Uterus (tissue), 4 donors: Measurements from ENCODE around the gene NTF3. TPM values are rescaled to one million over a fixed set of nuclear protein-coding genes. Genes with fewer than 3 reads are reported as not detected.

Experiments used
- DNase-seq, 2 donors: peaks; one replicate each; pipeline ENCODE4 v3.0.0-alpha.2; 2019 to 2020
- H3K27ac ChIP-seq, 2 donors: fragments of 200-600 bp; sonication (generic); 1 replicate in 1 of 2; 2 replicates in 1 of 2; pipeline ENCODE4 v1.5.1; 2016 to 2018
- H3K27me3 ChIP-seq, 2 donors: fragments of 200-600 bp; sonication (generic); one replicate each; pipeline ENCODE4 v1.5.1; 2018 to 2019; ENCODE audit warnings: control low read depth in 1 of 2
- H3K36me3 ChIP-seq, 2 donors: fragments of 200-600 bp; sonication (generic); one replicate each; pipeline ENCODE4 v1.5.1; 2019; ENCODE audit warnings: control low read depth in 1 of 2
- H3K4me1 ChIP-seq, 2 donors: fragments of 200-600 bp; sonication (generic); one replicate each; pipeline ENCODE4 v1.5.1; 2018 to 2019; ENCODE audit warnings: control low read depth in 1 of 2
- H3K4me3 ChIP-seq, 2 donors: fragments of 200-600 bp; sonication (generic); 1 replicate in 1 of 2; 2 replicates in 1 of 2; pipeline ENCODE4 v1.5.1; 2018 to 2019; ENCODE audit warnings: mild to moderate bottlenecking in 1 of 2
- H3K9me3 ChIP-seq, 2 donors: fragments of 200-600 bp; sonication (generic); one replicate each; pipeline ENCODE4 v1.5.1; 2019; ENCODE audit warnings: control low read depth in 1 of 2
- POLR2A ChIP-seq, 2 donors: fragments of 450-650 bp; IDR thresholded peaks; one replicate each; pipeline ENCODE4 v1.6.1; 2016; ENCODE audit warnings: antibody characterized with exemption in 2 of 2, mild to moderate bottlenecking in 1 of 2, moderate library complexity in 1 of 2
- intact Hi-C: fragments of 100-400 bp; cut with DNase I; formaldehyde crosslinking; loops from one replicate; pipeline ENCODE4 v1.15.1; 2023; ENCODE audit warnings: low total_unique reads
- total RNA-seq, 4 donors: library from RNA; depleted of rRNA in 3 of 4; stranded (reverse); fragments of >200 nt in 3 of 4; gene quantifications; one replicate each; pipeline versions ENCODE4 v1.1.0 to v1.2.4, GENCODE V29; 2014 to 2023
- TF ChIP-seq, protein P1 (sequence below), 4 experiments: fragments of 200-600 bp in 2 of 4; fragments of 450-650 bp in 2 of 4; sonication (generic) in 2 of 4; IDR thresholded peaks; one replicate each; pipeline ENCODE4 v1.5.1; 2016 to 2019; ENCODE audit warnings: antibody characterized with exemption in 4 of 4, mild to moderate bottlenecking in 2 of 4, moderate library complexity in 1 of 4
- donor health status: DM: yes; HTN: yes; CAD: no.

NTF3 gene
- total RNA-seq, 4 donors from 2014 or later, result 0.26 to 7.1 (median 3.5) TPM; not detected in 1

DNA sequence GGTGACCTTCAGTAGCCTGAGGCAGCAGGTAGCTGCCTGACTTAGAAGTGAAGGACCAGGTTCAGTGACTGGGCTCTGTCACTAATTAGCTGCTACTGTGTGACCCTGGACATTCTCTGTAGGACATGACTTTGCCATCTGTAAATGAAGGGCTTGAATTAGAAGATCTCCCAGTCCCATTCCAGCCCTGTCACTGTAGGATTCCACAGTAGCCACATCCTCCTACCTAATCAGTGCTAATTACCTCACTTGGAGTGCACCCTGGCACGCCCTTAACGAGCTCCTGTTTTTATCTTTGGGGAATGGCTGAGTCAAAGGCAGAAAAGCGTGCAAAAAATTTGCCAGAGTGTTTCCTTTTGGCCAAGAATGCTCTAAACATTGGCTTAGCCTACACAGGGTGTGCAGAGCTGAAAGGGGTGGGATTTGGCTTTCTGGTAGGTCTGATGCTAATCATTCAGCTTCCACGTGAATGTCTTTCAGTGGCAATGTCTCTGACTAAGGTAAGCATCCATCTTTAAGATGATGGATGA, 6.8 kb downstream of the NTF3 start:
- TF ChIP-seq, protein P1, sequence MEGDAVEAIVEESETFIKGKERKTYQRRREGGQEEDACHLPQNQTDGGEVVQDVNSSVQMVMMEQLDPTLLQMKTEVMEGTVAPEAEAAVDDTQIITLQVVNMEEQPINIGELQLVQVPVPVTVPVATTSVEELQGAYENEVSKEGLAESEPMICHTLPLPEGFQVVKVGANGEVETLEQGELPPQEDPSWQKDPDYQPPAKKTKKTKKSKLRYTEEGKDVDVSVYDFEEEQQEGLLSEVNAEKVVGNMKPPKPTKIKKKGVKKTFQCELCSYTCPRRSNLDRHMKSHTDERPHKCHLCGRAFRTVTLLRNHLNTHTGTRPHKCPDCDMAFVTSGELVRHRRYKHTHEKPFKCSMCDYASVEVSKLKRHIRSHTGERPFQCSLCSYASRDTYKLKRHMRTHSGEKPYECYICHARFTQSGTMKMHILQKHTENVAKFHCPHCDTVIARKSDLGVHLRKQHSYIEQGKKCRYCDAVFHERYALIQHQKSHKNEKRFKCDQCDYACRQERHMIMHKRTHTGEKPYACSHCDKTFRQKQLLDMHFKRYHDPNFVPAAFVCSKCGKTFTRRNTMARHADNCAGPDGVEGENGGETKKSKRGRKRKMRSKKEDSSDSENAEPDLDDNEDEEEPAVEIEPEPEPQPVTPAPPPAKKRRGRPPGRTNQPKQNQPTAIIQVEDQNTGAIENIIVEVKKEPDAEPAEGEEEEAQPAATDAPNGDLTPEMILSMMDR (IDR thresholded peaks at IDR 0.05), result no peak
- TF ChIP-seq POLR2A (IDR thresholded peaks at IDR 0.05), result no peak
- Histone ChIP-seq H3K36me3 (no peaks in the 10 kb centered on the region), H3K9me3 (no peaks in the 10 kb centered on the region), H3K4me3 (no peak overlapping the region), H3K4me1 (no peaks in the 10 kb centered on the region), H3K27me3 (no peaks in the 10 kb centered on the region), H3K27ac (no peak overlapping the region)
- intact Hi-C loops, result no loop called here
- DNase-seq, result no peak

DNA sequence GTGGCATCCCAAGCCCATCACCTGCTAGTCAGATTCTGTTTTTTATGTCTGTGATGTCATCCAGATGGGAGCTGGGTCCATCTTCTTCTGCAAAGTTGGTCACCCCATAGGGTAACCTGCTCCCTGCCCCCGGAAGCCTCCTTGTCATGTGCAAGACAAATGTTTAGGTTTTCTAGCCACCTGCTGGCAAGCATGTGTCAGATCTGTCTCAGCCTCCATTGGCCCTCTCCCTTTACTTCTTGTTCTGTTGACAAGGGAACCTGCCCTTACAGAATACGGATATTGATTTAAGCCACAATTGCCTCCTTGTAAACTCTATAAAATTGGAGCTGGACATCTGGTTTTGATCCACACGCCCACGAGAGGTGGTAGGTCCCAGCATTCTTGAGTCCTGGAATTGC, 7.5 kb downstream of the NTF3 start:
- H3K9me3 ChIP-seq, result no peaks in the 10 kb centered on the region
- no peaks in the 10 kb centered on the region for H3K36me3 ChIP-seq
- H3K4me3 ChIP-seq, result no peak overlapping the region
- intact Hi-C loops, result no loop called here
- no peaks in the 10 kb centered on the region for H3K27me3 ChIP-seq
- DNase-seq, result no peak
- no peaks in the 10 kb centered on the region for H3K4me1 ChIP-seq
- H3K27ac ChIP-seq, result no peak overlapping the region
- TF ChIP-seq, protein P1 (IDR thresholded peaks at IDR 0.05), result no peak
- TF ChIP-seq POLR2A (IDR thresholded peaks at IDR 0.05), result no peak

DNA sequence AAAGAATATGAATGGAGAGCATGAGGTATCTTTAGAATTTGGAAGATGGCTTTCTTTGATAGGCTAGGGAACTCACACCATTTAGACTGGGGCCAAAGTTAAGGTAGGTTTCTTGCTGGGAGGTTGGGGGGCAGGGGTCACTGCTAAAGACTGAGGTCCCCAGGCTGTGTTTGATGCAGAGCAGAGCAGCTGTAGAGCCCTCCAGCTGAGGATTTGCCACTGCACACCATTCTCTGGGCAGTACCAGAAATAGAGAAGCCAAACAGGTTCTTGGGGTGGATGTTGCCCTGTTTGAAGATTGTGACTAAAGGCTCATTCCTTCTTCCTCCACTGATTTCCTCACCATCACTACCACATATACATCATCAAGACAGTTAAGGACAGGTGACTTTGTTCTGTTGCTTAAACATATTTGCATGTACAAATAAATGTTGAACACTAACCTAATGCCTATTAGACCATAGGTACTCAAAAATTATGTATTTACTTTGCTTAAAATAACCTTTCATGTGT, 7.9 kb downstream of the NTF3 start:
- no peaks in the 10 kb centered on the region for H3K36me3 ChIP-seq
- no peaks in the 10 kb centered on the region for H3K4me1 ChIP-seq
- no peak overlapping the region for H3K27ac ChIP-seq
- DNase-seq, result no peak
- H3K4me3 ChIP-seq, result no peak overlapping the region
- no peaks in the 10 kb centered on the region for H3K9me3 ChIP-seq
- TF ChIP-seq, protein P1 (IDR thresholded peaks at IDR 0.05), result no peak
- no peak for TF ChIP-seq POLR2A (IDR thresholded peaks at IDR 0.05)
- H3K27me3 ChIP-seq, result no peaks in the 10 kb centered on the region
- intact Hi-C loops, result no loop called here

DNA sequence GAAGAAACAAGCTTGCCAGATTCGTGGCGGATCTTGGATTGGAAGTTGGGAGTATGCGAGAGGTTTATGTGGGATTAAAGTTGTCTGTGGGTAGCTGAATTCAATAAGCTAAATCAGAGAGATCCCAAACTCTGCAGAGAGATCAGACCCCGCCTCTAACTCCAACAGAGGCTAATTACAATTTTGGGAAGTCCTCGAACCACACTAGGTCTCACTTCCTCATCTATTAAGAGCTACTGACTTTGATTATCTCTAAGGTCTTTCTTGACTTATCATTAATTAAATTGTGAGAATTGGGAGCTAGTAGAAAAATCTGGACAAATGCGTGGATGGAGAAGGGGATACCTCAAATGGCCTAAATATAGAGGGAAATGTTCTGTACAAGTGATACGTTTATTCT, 9.1 kb downstream of the NTF3 start:
- no peaks in the 10 kb centered on the region for H3K27me3 ChIP-seq
- intact Hi-C loops, result no loop called here
- TF ChIP-seq, protein P1 (IDR thresholded peaks at IDR 0.05), result no peak
- TF ChIP-seq POLR2A (IDR thresholded peaks at IDR 0.05), result no peak
- no peak overlapping the region for H3K27ac ChIP-seq
- H3K4me3 ChIP-seq, result no peak overlapping the region
- H3K36me3 ChIP-seq, result no peaks in the 10 kb centered on the region
- no peak for DNase-seq
- H3K4me1 ChIP-seq, result no peaks in the 10 kb centered on the region
- no peaks in the 10 kb centered on the region for H3K9me3 ChIP-seq

DNA sequence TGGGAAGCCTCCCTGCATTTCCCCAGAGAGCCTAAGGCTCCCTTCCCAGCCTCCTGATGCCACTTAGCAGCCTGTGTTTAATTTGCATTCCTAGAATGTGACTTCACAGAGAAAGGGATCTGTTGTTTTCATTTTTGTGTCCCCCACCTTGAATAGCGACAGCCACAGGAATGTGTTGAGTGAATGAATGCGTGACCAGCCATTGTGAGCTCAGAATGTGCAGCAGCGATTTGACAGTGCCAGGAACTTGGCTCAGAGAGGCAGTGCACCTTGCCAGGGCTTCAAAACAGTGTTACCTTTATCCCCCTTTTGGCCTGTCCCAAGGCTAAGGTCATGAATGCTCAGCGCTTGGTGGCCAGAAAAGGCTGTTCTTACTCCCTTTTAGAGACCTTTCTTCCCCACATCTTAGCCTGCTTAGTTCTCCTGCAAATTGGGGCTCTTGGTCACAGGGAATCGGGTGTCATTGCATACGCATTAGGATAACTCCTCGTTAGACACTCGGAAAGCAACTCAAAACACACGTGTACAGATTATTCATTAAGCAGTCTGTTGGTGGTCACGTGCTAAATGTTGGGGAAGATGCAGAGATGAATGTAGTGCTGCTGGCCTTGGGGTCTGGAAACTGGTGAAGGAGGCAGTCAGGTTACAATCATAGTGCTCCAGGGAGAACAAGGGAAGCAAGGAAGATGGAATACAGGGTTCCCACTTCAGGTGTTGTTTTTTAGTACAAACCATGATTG, 9.8 kb downstream of the NTF3 start:
- no peak overlapping the region for H3K4me3 ChIP-seq
- H3K4me1 ChIP-seq, result no peaks in the 10 kb centered on the region
- intact Hi-C loops, result no loop called here
- H3K36me3 ChIP-seq, result no peaks in the 10 kb centered on the region
- H3K27ac ChIP-seq, result no peak overlapping the region
- no peaks in the 10 kb centered on the region for H3K27me3 ChIP-seq
- DNase-seq, result no peak
- H3K9me3 ChIP-seq, result no peaks in the 10 kb centered on the region
- TF ChIP-seq, protein P1 (IDR thresholded peaks at IDR 0.05), result no peak
- TF ChIP-seq POLR2A (IDR thresholded peaks at IDR 0.05), result no peak
